Measurements from ENCODE around the gene MUC12. TPM values are rescaled to one million over a fixed set of nuclear protein-coding genes. Genes with fewer than 3 reads are reported as not detected.
A peak's percentile ranks its signal among the peaks of the same experiment; 100 is the strongest.

MUC12 gene
- total RNA-seq, 1 experiment from 2014 or later, result 11.5 TPM

GRCh38 chr7:100957832-100958421 is 11.4 kb upstream of the MUC12 start:
- Histone ChIP-seq H3K18ac (ENCODE audit: insufficient read length, low read depth, low read length) (no peak overlapping the region), H2BK120ac (ENCODE audit: low read depth, low read length, poor library complexity, severe bottlenecking) (no peak overlapping the region), H3K79me1 (ENCODE audit: insufficient read depth, low read depth, low read length, poor library complexity, severe bottlenecking) (no peaks in the 10 kb centered on the region), H2AFZ (ENCODE audit: low read length) (no peak overlapping the region), H4K91ac (ENCODE audit: insufficient read length, low read depth, low read length) (no peak overlapping the region), H3K56ac (ENCODE audit: insufficient read length, low read depth, low read length) (no peak overlapping the region), H3K9ac (ENCODE audit: extremely low read depth, insufficient read length, low read length) (no peak overlapping the region), H3K27ac (ENCODE audit: insufficient read length, low read depth, low read length) (no peak overlapping the region), H2BK5ac (ENCODE audit: insufficient read length, low read length) (no peak overlapping the region), H3K23ac (ENCODE audit: insufficient read length, low read depth, low read length) (no peak overlapping the region), H3K27me3 (ENCODE audit: insufficient read depth, low read length) (no peaks in the 10 kb centered on the region; the same call in 1 of the 2 replicates), H3K4ac (ENCODE audit: low read depth, low read length) (no peak overlapping the region), H3K23me2 (ENCODE audit: insufficient read length, low read depth, low read length, poor library complexity, severe bottlenecking) (no peaks in the 10 kb centered on the region), H2BK15ac (ENCODE audit: low read depth, low read length) (no peak overlapping the region), H2BK20ac (ENCODE audit: low read depth, low read length, poor library complexity, severe bottlenecking) (no peak overlapping the region), H3K4me2 (ENCODE audit: insufficient read depth, insufficient read length, low read length) (no peak overlapping the region), H3K9me3 (ENCODE audit: control insufficient read depth, low read depth, low read length) (no peaks in the 10 kb centered on the region), H2AK5ac (ENCODE audit: insufficient read length, low read length) (no peak overlapping the region), H3K4me1 (ENCODE audit: insufficient read depth, low read length) (no peaks in the 10 kb centered on the region), H3K14ac (ENCODE audit: insufficient read depth, low read length) (no peak overlapping the region), H3K79me2 (ENCODE audit: insufficient read depth, low read length) (no peaks in the 10 kb centered on the region), H4K20me1 (ENCODE audit: control insufficient read depth, insufficient read depth, insufficient read length) (no peaks in the 10 kb centered on the region), H4K8ac (replicated peaks; ENCODE audit: insufficient read length, low read depth, low read length) (no peak overlapping the region), H2BK12ac (ENCODE audit: insufficient read length, low read depth, low read length) (no peak overlapping the region), H3T11ph (ENCODE audit: low read length) (no peak overlapping the region), H4K5ac (ENCODE audit: insufficient read length, low read depth, low read length) (no peak overlapping the region)
- Mint-ChIP-seq H3K27me3 (ENCODE audit: low read depth) (peaks cover 6% of the 10 kb centered on the region), H3K36me3 (ENCODE audit: insufficient read depth in 1 of 3, low read depth in 3 of 3) (peaks cover 0 to under 1% (median 0%) of the 10 kb centered on the region in 3 experiments; a peak in 1 of 7 replicates), H3K9me3 (no peaks in the 10 kb centered on the region), H3K4me3 (no peak overlapping the region), H3K27ac (no peak overlapping the region), H3K4me1 (no peaks in the 10 kb centered on the region)
- no peak for TF ChIP-seq CTCF (conservative IDR thresholded peaks at IDR 0.05)
- DNase-seq, result peak; percentile 42
- WGBS (ENCODE audit: extremely low coverage, insufficient read length, low lambda C conversion rate), result 100% methylated on average over 1 of the region's 12 CpGs

All from H9 (cell line).